ENCODE data around the gene CRACR2B. TPM values are rescaled to one million over a fixed set of nuclear protein-coding genes. Genes with fewer than 3 reads are reported as not detected.

Gene CRACR2B
- total and polyA plus RNA-seq, 2 of the 13 experiments (the other 11 are each of a cell fraction or from before 2014, with no cell fraction given), result 14.9 to 21.0 TPM

GRCh38 chr11:832529-833113, 4.9 kb downstream of the CRACR2B start, which contains the start of gene CD151:
TSS of gene CD151 (plus strand) at chr11:832952. CDS start at chr11:836070, 3,118 bp downstream.
- peak within 1 kb of the TSS; percentile 61 for H3K27ac ChIP-seq (ENCODE audit: extremely low read length, insufficient read depth, low read length)
- H3K27me3 ChIP-seq (ENCODE audit: control insufficient read depth in 1 of 2, insufficient read depth in 2 of 2, low read length in 2 of 2), result no peaks in the 10 kb centered on the region
- peaks cover 4 to 10% of the 10 kb centered on the region in 2 experiments; a peak in 3 of 5 replicates for H3K36me3 ChIP-seq (replicated peaks in 1 of 2; ENCODE audit: control insufficient read depth in 1 of 2, insufficient read depth in 2 of 2, low read length in 2 of 2)
- POLR2A ChIA-PET, result interaction anchor here (1.0 to 16.1 kb wide), 3 partner anchors 9 to 37 kb away, joined by 4 to 264 read pairs (median 141); partner anchors contain the start of genes PNPLA2, POLR2L and TSPAN4
- peaks cover 7% of the 10 kb centered on the region; the same call in 1 of the 2 replicates for H4K20me1 ChIP-seq (ENCODE audit: insufficient read depth, low read length)
- CTCF ChIA-PET (ENCODE audit: low intra/inter-chr PET ratio, low total read pairs), result no interaction called here
- no peak within 1 kb of the TSS for H2AFZ ChIP-seq (ENCODE audit: low read length)
- peak within 1 kb of the TSS; percentile 71 to 81 (median 77) for H3K4me3 ChIP-seq (replicated peaks in 1 of 3; ENCODE audit: insufficient read depth in 1 of 3, low read depth in 2 of 3, low read length in 3 of 3)
- FAIRE-seq (no peak), DNase-seq (ENCODE audit: low spot score) (no peak), ATAC-seq (peak; percentile 7)
- in situ Hi-C loops (cut with HindIII; ENCODE audit: extremely low pct_ligation_motif_present, low pct_unique_long_range_greater_than_20kb), result no loop called here
- no TSS peak for BruUV-seq (replicated peaks)
- H3K4me2 ChIP-seq (ENCODE audit: low read depth, low read length), result peak within 1 kb of the TSS; percentile 87
- peaks cover 11% of the 10 kb centered on the region for H3K79me2 ChIP-seq (ENCODE audit: insufficient read depth, low read length)
- peaks cover 75% of the 10 kb centered on the region for H3K4me1 ChIP-seq (ENCODE audit: insufficient read depth, low read length)
- intact Hi-C loops (cut with micrococcal nuclease; ENCODE audit: unreplicated experiment), result no loop called here
- H3K9me3 ChIP-seq (ENCODE audit: low read length), result no peaks in the 10 kb centered on the region
- WGBS (ENCODE audit: low lambda C conversion rate), result 4% methylated on average over 4 of the region's 67 CpGs
- H3K9ac ChIP-seq (ENCODE audit: insufficient read depth, low read depth, low read length), result peak within 1 kb of the TSS; percentile 85
- TF ChIP-seq, protein P1, sequence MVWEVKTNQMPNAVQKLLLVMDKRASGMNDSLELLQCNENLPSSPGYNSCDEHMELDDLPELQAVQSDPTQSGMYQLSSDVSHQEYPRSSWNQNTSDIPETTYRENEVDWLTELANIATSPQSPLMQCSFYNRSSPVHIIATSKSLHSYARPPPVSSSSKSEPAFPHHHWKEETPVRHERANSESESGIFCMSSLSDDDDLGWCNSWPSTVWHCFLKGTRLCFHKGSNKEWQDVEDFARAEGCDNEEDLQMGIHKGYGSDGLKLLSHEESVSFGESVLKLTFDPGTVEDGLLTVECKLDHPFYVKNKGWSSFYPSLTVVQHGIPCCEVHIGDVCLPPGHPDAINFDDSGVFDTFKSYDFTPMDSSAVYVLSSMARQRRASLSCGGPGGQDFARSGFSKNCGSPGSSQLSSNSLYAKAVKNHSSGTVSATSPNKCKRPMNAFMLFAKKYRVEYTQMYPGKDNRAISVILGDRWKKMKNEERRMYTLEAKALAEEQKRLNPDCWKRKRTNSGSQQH (CRISPR knock-in tag; IDR thresholded peaks at IDR 0.05; ENCODE audit: low read depth), result no peak
- TF ChIP-seq ZBTB7B (CRISPR knock-in tag; IDR thresholded peaks at IDR 0.05) (peak; percentile 60; the same call in 1 of the 2 replicates), BRCA1 (CRISPR knock-in tag; IDR thresholded peaks at IDR 0.05) (no peak), SOX5 (CRISPR knock-in tag; IDR thresholded peaks at IDR 0.05; ENCODE audit: borderline replicate concordance) (no peak), TEF (CRISPR knock-in tag; IDR thresholded peaks at IDR 0.05) (no peak), ZBTB1 (CRISPR knock-in tag; IDR thresholded peaks at IDR 0.05; ENCODE audit: borderline replicate concordance) (no peak), CEBPG (CRISPR knock-in tag; IDR thresholded peaks at IDR 0.05) (no peak), GLI4 (CRISPR knock-in tag; IDR thresholded peaks at IDR 0.05; ENCODE audit: borderline replicate concordance) (no peak), EP300 (IDR thresholded peaks at IDR 0.05; ENCODE audit: low read depth in 2 of 2, low read length in 2 of 2) (no peak), EP300 (CRISPR knock-in tag; IDR thresholded peaks at IDR 0.05; ENCODE audit: borderline replicate concordance) (no peak), ZNF616 (CRISPR knock-in tag; IDR thresholded peaks at IDR 0.05; ENCODE audit: low read depth) (no peak)
- TF ChIP-seq, protein P2, sequence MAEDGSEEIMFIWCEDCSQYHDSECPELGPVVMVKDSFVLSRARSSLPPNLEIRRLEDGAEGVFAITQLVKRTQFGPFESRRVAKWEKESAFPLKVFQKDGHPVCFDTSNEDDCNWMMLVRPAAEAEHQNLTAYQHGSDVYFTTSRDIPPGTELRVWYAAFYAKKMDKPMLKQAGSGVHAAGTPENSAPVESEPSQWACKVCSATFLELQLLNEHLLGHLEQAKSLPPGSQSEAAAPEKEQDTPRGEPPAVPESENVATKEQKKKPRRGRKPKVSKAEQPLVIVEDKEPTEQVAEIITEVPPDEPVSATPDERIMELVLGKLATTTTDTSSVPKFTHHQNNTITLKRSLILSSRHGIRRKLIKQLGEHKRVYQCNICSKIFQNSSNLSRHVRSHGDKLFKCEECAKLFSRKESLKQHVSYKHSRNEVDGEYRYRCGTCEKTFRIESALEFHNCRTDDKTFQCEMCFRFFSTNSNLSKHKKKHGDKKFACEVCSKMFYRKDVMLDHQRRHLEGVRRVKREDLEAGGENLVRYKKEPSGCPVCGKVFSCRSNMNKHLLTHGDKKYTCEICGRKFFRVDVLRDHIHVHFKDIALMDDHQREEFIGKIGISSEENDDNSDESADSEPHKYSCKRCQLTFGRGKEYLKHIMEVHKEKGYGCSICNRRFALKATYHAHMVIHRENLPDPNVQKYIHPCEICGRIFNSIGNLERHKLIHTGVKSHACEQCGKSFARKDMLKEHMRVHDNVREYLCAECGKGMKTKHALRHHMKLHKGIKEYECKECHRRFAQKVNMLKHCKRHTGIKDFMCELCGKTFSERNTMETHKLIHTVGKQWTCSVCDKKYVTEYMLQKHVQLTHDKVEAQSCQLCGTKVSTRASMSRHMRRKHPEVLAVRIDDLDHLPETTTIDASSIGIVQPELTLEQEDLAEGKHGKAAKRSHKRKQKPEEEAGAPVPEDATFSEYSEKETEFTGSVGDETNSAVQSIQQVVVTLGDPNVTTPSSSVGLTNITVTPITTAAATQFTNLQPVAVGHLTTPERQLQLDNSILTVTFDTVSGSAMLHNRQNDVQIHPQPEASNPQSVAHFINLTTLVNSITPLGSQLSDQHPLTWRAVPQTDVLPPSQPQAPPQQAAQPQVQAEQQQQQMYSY (CRISPR knock-in tag; IDR thresholded peaks at IDR 0.05), result no peak
- TF ChIP-seq, protein P3, sequence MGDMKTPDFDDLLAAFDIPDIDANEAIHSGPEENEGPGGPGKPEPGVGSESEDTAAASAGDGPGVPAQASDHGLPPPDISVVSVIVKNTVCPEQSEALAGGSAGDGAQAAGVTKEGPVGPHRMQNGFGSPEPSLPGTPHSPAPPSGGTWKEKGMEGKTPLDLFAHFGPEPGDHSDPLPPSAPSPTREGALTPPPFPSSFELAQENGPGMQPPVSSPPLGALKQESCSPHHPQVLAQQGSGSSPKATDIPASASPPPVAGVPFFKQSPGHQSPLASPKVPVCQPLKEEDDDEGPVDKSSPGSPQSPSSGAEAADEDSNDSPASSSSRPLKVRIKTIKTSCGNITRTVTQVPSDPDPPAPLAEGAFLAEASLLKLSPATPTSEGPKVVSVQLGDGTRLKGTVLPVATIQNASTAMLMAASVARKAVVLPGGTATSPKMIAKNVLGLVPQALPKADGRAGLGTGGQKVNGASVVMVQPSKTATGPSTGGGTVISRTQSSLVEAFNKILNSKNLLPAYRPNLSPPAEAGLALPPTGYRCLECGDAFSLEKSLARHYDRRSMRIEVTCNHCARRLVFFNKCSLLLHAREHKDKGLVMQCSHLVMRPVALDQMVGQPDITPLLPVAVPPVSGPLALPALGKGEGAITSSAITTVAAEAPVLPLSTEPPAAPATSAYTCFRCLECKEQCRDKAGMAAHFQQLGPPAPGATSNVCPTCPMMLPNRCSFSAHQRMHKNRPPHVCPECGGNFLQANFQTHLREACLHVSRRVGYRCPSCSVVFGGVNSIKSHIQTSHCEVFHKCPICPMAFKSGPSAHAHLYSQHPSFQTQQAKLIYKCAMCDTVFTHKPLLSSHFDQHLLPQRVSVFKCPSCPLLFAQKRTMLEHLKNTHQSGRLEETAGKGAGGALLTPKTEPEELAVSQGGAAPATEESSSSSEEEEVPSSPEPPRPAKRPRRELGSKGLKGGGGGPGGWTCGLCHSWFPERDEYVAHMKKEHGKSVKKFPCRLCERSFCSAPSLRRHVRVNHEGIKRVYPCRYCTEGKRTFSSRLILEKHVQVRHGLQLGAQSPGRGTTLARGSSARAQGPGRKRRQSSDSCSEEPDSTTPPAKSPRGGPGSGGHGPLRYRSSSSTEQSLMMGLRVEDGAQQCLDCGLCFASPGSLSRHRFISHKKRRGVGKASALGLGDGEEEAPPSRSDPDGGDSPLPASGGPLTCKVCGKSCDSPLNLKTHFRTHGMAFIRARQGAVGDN (CRISPR knock-in tag; IDR thresholded peaks at IDR 0.05), result no peak; the same call in none of the 2 replicates

Measured in HepG2 (cell line).